IMR-90 (cell line): Measurements from ENCODE around the gene MEF2C.

Source experiments
- BHLHE40 ChIP-seq: fragments of 150-350 bp; IDR thresholded peaks from 2 replicates; pipeline ENCODE4 v1.6.1; 2016; ENCODE audit warnings: mild to moderate bottlenecking, low read depth, low read length
- MAFK ChIP-seq: IDR thresholded peaks from 2 replicates; pipeline ENCODE4 v1.6.1; 2012; ENCODE audit warnings: low read depth, low read length, improper control_type of control experiment
- POLR2A ChIP-seq: IDR thresholded peaks from 2 replicates; pipeline ENCODE4 v1.6.1; 2012; ENCODE audit warnings: mild to moderate bottlenecking, low read depth, low read length
- TF ChIP-seq, protein P1 (sequence below): conservative IDR thresholded peaks from 2 replicates; pipeline ENCODE4 v1.5.1; 2012; ENCODE audit warnings: mild to moderate bottlenecking, low read depth, low read length, improper control_type of control experiment

DNA sequence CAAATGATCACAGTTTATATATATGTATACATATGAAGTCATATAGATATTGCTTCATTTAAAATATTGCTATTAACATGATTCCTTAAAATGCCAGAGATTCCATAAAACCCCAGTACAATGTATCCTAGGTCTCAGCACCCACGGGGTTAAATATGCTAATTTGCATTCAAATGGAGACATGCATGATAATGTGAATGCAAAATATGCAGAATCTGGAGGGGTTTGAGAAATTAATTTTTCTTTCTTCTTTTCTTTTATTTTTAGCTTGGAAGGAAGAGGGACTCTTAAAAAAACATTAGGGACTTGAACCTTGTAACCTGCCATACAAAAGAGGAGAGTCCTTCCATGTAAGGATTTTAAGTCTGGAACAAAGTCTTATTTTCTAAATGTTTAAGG, 211.9 kb downstream of the MEF2C start:
- TF ChIP-seq POLR2A, result no peak
- no peak for TF ChIP-seq BHLHE40
- TF ChIP-seq, protein P1, sequence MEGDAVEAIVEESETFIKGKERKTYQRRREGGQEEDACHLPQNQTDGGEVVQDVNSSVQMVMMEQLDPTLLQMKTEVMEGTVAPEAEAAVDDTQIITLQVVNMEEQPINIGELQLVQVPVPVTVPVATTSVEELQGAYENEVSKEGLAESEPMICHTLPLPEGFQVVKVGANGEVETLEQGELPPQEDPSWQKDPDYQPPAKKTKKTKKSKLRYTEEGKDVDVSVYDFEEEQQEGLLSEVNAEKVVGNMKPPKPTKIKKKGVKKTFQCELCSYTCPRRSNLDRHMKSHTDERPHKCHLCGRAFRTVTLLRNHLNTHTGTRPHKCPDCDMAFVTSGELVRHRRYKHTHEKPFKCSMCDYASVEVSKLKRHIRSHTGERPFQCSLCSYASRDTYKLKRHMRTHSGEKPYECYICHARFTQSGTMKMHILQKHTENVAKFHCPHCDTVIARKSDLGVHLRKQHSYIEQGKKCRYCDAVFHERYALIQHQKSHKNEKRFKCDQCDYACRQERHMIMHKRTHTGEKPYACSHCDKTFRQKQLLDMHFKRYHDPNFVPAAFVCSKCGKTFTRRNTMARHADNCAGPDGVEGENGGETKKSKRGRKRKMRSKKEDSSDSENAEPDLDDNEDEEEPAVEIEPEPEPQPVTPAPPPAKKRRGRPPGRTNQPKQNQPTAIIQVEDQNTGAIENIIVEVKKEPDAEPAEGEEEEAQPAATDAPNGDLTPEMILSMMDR, result no peak
- TF ChIP-seq MAFK, result no peak
